ENCODE data around the gene SNX18.

SNX18 gene

GRCh38 chr5:54537725-54538124 is 20.2 kb downstream of the SNX18 start:
- DNase-seq (ENCODE audit: low read depth), result no peak
- H3K4me3 ChIP-seq (ENCODE audit: low read depth, low read length), result no peak overlapping the region
- TF ChIP-seq, protein P1, sequence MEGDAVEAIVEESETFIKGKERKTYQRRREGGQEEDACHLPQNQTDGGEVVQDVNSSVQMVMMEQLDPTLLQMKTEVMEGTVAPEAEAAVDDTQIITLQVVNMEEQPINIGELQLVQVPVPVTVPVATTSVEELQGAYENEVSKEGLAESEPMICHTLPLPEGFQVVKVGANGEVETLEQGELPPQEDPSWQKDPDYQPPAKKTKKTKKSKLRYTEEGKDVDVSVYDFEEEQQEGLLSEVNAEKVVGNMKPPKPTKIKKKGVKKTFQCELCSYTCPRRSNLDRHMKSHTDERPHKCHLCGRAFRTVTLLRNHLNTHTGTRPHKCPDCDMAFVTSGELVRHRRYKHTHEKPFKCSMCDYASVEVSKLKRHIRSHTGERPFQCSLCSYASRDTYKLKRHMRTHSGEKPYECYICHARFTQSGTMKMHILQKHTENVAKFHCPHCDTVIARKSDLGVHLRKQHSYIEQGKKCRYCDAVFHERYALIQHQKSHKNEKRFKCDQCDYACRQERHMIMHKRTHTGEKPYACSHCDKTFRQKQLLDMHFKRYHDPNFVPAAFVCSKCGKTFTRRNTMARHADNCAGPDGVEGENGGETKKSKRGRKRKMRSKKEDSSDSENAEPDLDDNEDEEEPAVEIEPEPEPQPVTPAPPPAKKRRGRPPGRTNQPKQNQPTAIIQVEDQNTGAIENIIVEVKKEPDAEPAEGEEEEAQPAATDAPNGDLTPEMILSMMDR (IDR thresholded peaks at IDR 0.05; ENCODE audit: low read depth, low read length, missing control alignments), result no peak
- in situ Hi-C loops (cut with HindIII; ENCODE audit: low sequenced_read_pairs), result no loop called here

DNA sequence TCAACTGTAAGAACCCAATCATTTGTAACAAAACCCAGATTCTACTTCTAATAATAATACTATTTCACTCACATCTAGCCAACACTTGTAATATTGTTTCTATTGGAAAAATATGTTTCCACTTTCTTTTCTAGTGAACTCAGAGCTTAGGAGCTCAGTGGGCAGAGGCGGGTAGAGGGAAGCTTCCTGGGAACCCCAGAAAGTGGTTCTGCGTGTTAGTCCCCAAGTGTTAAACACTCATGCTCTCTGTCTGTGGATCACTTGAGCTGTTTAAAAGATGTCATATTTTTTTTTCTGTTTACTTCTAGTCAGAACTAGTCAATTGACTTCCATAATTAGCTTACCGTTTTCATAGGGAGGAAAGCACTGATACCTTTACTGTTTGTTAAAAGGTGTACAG is 20.6 kb downstream of the SNX18 start:
- in situ Hi-C loops (cut with HindIII; ENCODE audit: low sequenced_read_pairs), result no loop called here
- no peak overlapping the region for H3K4me3 ChIP-seq (ENCODE audit: low read depth, low read length)
- no peak for DNase-seq (ENCODE audit: low read depth)
- TF ChIP-seq, protein P1 (IDR thresholded peaks at IDR 0.05; ENCODE audit: low read depth, low read length, missing control alignments), result no peak

GRCh38 chr5:54539001-54539400 is 21.4 kb downstream of the SNX18 start:
- TF ChIP-seq, protein P1 (IDR thresholded peaks at IDR 0.05; ENCODE audit: low read depth, low read length, missing control alignments), result no peak
- no peak for DNase-seq (ENCODE audit: low read depth)
- H3K4me3 ChIP-seq (ENCODE audit: low read depth, low read length), result no peak overlapping the region
- in situ Hi-C loops (cut with HindIII; ENCODE audit: low sequenced_read_pairs), result no loop called here

DNA sequence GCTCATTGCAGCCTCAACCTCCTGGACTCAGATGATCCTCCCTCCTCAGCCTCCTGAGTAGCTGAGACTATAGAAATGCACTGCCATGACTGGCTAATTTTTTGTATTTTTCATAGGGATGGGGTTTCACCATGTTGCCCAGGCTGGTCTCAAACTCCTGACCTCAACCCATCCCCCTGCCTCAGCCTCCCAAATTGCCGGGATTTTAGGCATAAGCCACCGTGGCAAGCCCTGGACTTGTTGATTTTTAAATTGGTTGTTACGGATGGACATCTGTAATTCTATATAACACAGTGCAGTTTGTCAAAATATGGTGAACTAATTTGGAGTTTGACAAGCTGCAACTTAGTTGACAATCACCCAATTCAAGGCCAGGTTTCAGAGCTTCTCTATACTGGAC is 22.7 kb downstream of the SNX18 start:
- TF ChIP-seq, protein P1 (IDR thresholded peaks at IDR 0.05; ENCODE audit: low read depth, low read length, missing control alignments), result no peak
- no peak for DNase-seq (ENCODE audit: low read depth)
- in situ Hi-C loops (cut with HindIII; ENCODE audit: low sequenced_read_pairs), result no loop called here
- no peak overlapping the region for H3K4me3 ChIP-seq (ENCODE audit: low read depth, low read length)

DNA sequence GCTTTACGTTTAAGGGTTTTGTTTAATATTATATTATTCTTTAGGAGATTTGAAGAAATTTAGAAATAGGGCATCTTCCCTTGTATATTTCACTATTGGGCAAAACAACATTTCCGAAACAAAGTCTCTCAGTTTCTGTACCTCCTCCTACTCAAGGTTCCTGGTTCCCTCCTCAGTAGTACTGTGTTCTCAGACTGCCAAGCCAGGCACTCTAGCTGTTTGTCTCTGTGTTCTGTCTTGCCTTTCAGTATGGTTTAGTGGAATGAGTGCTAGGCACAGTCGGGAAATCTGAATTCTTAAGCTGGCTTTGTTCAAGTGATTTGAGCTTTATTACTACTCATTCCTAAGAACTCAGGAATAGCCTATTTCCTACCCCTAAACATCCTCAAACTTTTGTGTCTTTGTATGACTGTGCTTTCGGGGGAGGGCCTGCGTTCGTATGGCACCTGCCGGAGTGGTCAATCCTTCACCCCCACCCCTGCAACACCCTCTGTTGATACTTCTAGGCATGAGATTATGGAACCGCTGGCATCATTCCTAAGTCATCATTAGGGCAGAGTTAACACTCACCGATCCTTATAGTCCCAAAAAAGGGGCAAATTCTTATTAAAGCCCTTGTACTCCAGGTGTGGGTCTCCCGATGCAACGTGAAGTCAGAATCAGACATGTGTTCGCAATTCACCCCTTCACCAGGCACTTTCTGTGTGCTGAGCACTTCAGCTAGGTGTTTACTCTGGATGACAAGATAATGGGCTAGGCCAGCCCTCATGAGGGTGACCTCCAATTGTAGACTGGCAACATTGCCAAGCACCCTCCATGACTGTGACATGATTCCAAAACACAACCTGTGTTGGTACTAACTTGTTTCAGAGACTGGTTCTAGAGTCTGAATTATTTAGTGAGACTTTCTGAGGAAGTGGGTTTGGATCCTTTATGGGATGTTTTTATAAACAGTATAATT is 24.5 kb downstream of the SNX18 start:
- in situ Hi-C loops (cut with HindIII; ENCODE audit: low sequenced_read_pairs), result no loop called here
- H3K4me3 ChIP-seq (ENCODE audit: low read depth, low read length), result no peak overlapping the region
- TF ChIP-seq, protein P1 (IDR thresholded peaks at IDR 0.05; ENCODE audit: low read depth, low read length, missing control alignments), result no peak
- no peak for DNase-seq (ENCODE audit: low read depth)

- TF ChIP-seq, protein P1 (IDR thresholded peaks at IDR 0.05; ENCODE audit: low read depth, low read length, missing control alignments), result no peak
- no peak overlapping the region for H3K4me3 ChIP-seq (ENCODE audit: low read depth, low read length)
- no peak for DNase-seq (ENCODE audit: low read depth)
- in situ Hi-C loops (cut with HindIII; ENCODE audit: low sequenced_read_pairs), result no loop called here
Observed at GRCh38 chr5:54544044-54544443, 26.5 kb downstream of the SNX18 start.

Data from astrocyte of the cerebellum (primary cell).